Hypothalamus (tissue), 51 donors: ENCODE results near the gene KRTAP5-3.

Experiments
- DNase-seq, 51 donors: peaks; one replicate each; lab custom pipeline; 2025; lab: John Stamatoyannopoulos, UW

Gene KRTAP5-3

GRCh38 chr11:1644601-1645356 lies 36.5 kb upstream of the KRTAP5-3 start:
- DNase-seq, result no peak

GRCh38 chr11:1643146-1643690 lies 35.0 kb upstream of the KRTAP5-3 start:
- no peak for DNase-seq

GRCh38 chr11:1642288-1643145 lies 34.3 kb upstream of the KRTAP5-3 start:
- DNase-seq, result no peak

- DNase-seq, result no peak
Measured at GRCh38 chr11:1641096-1641495, 32.8 kb upstream of the KRTAP5-3 start.

DNA sequence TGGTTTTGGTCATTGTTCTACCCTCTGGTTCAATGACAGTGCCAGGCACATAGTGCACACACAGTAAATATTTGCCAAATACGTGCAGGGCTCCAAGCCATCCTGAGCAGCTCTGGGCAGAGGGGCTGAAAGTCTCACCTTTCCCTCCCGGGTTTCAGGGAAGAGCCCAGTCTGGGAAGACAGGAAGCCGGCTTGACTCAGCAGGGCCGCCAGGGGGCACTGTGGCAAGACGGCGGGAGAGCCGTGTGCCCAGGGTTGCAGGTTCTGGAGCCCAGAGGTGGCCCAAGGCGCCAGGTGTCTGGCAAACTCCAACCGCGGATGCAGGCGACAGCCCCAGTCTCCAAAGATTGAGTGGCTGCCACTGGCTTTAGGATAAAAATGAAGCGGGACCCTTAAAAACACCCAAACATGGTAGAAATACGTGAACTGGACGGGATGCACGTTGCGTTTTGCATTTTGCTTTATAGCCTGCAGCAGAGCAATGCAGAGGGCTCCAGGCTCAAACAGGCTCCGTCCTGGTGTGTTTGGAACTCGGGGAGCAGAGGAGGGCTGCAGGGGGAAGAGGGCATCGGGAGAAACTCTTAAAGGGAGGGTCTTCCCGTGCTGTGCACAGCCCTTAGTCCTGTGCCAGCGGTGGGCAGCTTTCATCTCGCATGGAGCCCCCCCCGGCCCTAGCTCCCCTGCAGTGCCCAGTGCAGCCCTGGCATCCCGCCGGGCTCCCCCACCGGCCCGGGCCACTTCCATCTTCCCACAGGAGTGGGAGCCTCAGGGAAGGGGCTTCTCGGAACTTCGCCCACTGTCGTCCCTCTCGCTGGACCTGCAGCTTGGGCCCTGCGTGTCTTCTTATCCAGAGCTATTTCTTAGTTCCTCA lies 32.0 kb upstream of the KRTAP5-3 start:
- peak in 8 of 51 donors; percentile 2 to 37 (median 10) for DNase-seq

DNA sequence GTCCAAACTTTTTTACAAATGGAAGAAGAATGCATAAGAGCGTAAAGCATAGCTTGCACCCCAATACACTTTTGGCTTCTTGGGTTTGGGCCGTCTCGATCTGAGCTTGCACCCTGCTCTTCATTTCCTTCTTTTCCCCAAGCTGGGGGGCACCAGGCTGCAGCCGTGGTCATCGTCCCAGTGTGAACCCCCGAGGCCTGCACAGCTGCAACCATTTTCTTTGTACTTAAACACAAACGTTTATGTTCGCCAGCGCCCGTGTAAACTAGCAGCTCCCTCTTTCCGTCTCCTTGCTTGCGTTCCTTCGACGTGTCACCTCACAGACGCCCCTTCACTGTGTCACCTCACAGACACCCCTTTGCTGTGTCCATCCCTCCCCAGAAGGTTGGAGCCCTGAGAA lies 31.4 kb upstream of the KRTAP5-3 start:
- no peak for DNase-seq

DNA sequence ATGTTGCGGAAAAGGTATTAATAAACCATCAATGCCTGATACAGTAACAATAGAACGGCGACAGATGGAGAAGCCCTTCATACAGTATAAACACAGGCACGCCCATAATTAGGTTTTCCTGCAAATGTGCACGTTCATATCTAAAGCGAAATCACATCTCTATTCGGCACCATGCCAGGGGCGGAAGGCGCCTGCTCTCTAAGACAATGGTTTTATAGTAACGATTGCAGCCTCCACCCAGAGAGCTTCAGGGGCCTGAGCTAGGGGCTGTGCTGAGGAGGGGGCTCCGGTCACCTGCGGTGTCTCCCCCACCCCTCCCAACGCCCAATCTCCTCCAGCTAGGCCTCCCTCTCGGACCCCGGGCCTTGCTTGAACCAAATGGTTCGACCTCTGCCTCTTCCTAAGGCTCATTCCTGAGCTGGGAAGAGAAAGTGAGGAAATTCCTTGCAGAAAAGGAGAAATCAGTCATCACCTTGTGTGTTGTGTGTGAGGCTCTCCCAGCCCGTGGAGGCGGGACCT lies 30.9 kb upstream of the KRTAP5-3 start:
- no peak for DNase-seq

- DNase-seq, result no peak
Measured at GRCh38 chr11:1638344-1638743, 30.1 kb upstream of the KRTAP5-3 start.

DNA sequence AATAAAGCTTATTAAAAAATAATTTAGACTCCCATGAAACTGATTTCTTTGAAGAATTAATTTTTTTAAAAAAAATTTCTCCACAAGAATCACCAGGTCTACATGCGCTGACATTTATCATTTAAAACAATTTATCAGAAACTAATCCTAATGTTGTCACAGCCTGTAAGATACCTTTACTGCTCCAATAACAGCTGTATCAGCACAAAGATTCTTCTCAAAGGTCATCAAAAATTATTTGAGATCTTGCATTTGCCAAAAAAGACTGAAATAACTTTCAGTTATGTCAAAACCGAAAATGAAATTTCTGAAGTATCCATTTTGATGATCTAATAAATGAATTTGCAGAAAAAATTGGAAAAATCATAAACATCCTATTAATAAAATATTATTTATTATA lies 29.4 kb upstream of the KRTAP5-3 start:
- no peak for DNase-seq

GRCh38 chr11:1636291-1636950 lies 28.2 kb upstream of the KRTAP5-3 start:
- DNase-seq, result no peak

DNA sequence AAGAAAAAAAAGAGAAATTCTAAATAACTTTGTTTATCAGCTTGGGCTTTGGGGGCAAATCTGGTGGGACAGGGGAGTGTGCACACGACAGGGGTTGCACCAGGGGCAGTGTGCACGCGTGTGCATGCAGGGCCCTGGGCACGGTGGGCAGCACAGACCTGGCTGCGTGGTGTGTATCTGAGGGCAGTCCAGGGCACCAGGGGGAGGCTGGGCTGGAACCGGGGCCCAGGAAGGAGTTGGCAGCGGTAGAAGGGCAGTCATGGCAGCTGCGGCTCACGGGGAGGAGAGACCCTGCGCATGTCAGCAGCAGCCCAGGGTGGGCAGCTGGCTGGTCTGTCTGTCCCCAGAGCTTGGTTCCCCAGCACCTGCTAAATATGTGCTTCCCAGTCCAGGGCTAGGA lies 25.6 kb upstream of the KRTAP5-3 start:
- no peak for DNase-seq

DNA sequence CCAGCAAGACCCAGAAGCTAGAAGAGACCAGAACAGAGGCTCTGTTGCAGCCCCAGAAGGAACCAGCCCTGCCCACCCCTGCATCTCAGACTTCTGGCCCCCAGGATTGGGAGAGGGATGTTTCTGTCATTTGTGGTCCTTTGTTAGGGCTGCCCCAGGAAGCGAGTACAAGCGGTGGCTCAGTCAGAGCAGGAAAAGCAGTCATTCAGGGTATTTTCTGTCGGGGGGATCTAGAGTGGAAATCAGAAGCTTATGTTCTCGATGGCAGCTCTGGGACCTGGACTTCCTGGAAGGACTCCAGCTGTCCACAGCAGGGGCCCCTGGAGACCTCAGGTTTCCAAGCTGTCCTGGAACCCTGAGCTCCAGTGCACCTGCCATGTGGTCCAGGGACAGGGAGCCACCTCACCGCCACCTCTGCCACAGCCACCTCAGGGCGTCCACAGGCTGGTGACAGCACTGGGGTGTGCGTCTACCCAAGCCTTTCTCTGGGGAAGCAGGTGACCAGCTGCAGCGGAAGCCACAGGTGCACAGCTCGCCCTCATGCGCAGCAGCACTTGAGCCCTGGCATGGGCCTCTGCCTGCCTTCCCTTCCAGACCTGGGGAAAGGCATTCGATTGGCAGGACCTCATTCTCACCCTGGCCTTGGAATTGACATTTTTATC lies 23.9 kb upstream of the KRTAP5-3 start:
- DNase-seq, result no peak

DNA sequence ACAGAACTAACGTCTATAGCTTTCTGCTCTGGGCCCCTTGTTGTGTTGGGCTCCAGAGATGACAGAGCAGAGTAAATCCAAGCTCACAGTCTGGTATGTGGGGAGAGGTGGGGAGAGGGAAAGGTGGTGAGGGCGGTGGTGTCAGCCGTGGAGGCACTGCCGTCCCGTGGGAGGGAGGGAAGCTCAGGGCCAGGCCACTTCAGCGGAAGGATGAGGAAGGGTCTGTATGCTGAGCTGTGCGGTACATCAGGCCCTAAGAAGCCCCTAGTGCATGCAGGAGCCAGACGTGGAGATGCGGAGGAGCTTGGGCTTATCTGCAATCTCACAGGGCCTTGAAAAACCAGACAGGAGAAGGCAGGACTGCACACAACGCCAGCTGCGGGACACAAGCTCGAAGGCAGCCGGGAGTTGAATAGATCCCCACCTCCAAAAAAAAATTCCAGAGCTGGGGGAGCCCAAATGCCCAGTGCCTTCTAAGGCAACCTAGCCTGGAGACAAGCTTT lies 22.9 kb upstream of the KRTAP5-3 start:
- no peak for DNase-seq

DNA sequence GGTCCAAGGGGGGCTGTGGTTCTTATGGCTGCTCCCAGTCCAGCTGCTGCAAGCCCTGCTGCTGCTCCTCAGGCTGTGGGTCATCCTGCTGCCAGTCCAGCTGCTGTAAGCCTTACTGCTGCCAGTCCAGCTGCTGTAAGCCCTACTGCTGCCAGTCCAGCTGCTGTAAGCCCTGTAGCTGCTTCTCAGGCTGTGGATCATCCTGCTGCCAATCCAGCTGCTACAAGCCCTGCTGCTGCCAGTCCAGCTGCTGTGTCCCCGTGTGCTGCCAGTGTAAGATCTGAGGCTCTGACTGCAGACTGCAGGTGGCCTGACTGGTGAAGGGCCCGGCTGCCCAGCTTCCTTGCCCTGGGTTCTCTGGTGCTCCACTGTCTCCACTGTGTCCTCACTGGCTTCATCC lies 22.0 kb upstream of the KRTAP5-3 start:
- no peak for DNase-seq

DNA sequence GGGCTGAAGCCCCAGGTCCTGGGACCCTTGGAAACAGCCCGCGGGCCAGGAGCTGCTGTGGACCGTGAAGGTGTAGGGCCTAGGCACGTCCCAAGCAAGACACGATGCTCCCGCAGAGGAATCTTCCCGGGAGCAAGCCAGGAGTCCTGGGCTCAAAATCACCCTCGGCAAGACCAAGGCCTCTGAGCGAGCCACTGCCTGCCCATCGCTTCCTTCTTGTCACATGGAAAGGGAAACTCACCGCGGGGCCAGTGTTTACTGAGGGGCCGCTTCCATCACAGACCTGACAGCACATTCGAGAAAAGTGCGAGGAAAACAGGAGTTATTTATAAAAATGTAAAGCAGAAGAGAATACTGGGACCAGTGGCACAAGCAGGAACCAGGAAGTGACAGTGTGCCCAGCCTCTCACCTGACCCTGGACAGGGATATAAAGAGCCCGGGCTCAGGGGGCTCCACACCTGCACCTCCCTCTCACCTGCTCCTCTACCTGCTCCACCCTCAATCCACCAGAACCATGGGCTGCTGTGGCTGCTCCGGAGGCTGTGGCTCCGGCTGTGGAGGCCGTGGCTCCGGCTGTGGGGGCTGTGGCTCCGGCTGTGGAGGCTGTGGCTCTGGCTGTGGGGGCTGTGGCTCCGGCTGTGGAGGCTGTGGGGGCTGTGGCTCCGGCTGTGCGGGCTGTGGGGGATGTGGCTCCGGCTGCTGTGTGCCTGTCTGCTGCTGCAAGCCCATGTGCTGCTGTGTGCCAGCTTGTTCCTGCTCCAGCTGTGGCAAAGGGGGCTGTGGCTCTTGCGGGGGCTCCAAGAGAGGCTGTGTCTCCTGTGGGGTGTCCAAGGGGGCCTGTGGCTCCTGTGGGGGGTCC lies 21.3 kb upstream of the KRTAP5-3 start, which contains the start of gene KRTAP5-5:
KRTAP5-5 (plus strand) TSS at position 450 of the 860 bp plus-strand sequence; CDS start at position 516, 66 bp downstream.
- DNase-seq, result no peak

DNA sequence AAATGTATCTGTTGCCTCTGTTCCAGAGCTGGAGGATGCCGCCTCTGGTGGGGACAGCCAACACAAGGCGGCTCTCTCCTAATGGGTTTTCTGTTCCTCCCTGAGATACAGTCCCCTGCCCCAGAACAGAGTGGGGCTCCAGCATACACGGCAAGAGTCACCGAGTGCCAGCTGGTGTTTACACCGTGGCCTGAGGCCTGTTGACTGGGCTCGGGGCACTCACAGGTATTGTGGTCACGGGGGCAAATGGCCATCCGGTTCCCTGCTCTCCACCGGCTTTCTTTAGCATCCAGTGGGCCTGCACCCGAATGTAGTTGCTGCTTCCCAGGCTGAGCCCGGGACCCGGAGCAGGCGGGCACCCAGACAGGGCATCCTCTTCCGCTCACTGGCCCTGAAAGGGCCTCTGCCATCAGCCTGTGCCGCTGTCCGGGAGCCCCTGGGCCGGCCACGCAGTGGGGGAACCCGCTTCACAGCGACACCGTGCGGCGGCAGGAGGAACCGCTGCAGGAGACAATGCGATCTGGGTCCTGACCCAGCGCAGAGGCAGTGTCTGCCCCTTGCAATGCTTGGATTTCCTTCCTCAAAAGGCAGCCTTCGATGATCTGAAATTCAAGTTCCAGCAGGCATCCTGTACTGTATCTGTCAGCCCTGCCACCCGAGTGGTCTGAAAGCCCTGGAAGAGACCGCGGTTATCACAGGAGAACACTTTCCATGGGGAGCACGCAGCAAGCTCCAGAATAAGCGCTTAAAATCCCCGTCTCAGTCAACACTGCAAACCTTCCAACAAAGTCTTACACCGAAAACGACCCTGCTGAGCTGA lies 20.5 kb upstream of the KRTAP5-3 start:
- DNase-seq, result peak in 39 of 51 donors; percentile 3 to 75 (median 40)

GRCh38 chr11:1625541-1625940 lies 17.3 kb upstream of the KRTAP5-3 start:
- DNase-seq, result no peak
